ENCODE results near the gene B3GALNT1.
A peak's percentile ranks its signal among the peaks of the same experiment; 100 is the strongest.

B3GALNT1 gene, protein sequence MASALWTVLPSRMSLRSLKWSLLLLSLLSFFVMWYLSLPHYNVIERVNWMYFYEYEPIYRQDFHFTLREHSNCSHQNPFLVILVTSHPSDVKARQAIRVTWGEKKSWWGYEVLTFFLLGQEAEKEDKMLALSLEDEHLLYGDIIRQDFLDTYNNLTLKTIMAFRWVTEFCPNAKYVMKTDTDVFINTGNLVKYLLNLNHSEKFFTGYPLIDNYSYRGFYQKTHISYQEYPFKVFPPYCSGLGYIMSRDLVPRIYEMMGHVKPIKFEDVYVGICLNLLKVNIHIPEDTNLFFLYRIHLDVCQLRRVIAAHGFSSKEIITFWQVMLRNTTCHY

DNA sequence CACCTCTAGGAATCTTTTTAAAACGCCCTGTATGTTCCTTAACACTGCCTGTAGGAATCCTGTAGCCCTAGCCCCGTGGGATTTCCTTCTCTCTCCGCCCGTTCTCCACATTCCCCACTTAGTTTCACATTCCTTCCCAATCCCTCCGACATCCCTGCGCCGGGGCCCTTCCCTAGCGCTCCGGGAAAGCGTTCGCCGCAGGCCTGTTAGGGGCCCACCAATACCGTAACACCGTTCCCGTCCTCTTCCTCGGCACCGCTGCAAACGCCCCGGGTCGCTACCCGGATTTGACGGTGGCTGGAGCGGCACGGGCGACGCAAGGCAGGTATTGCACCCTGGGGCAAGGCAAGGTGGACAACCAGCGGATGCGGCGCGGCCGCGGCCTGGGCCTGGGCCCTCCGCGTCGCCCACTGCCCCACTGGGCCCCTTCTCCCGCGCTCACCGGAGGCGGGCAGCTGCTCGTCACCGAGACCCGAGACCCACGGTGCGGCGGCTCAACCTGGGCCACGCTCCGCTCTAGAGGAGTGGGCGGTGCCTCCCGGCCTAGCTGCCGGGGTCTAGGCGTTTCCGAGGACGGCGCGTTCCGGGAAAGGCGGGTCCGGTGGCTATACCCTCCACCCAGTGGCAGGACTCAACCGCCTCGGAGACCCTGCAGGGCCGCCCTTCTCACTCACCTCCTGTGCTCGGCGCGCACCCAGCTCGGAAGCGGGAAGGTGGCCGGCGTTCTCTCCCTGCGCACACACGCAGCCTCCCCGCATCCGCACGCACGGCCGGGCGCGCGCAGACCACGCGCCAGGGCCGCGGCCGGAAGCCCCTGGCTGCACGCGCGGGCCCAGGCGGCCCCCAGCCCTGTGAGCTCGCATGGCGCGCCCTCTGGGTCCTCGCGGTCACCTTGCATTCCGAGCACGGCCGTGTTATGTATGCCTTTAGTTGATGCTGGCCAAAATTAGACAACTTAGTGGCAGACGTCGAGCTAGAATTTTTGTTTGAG is at the start of gene B3GALNT1:
TSS of gene B3GALNT1 (minus strand) at position 789 of the 991 bp plus-strand sequence. CDS start 18,595 bp downstream, outside the sequence.
- DNase-seq = no peak

DNA sequence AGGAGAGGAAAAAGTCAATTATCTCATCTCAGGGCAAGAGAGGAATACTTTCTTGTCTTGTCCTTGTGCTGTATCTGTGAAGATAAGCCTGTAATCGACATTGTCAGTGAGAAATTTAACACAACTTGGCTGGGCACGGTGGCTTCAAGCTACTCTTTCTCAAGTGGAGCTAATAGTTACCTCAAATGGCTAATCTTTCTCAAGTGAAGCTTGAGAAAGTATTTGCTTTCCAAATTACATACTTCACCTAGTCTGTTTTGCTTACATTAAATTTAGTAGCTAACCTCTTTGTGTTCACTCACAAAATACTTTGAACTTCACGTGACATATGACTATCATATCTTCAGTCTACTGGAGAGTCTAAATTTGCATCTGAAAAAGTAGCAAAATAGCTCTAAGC is 48.3 kb upstream of the B3GALNT1 start:
- no peak for DNase-seq

DNA sequence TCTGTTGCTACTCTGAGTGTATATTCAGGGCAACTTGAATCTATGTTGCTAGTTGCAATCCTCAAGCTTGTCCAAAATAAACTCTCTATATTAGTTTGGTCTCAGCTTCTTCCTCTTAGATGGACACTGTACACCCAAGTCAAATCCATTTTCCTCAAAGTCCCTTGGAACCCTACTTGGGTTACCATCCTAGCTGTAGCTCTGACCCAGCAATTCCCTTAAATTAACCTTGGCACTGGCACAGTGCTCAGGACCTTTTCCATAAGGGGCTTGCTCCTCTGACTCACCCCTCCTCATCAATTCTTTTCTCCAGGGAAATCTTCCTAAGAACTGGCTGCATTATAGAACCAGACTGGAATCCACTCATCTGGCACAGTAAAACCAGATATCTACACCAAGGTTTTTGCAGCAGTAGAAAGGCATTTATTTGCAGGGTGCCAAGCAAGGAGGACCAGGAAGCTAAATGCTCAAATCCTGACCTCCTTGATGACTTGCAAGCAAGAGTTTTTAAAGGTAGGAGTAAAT is 44.9 kb upstream of the B3GALNT1 start:
- DNase-seq = no peak

DNA sequence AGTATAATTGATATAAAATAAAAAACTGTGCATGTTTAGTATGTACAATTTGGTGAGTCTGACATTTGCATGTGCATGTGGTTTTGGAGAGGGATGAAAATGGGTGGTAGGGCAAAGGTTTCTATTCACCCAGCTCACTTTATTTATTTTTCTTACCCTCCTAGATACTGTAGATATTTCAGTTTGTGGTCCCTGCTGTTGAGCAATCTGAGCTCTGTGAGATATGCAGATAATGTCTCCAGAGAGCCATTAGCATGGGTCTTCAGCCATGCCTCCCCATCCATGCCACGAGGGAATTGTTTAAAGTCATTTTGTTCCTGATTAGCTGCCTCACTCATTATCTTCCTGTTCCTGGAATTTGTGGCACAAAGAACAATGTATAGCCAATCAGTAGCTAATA is 44.4 kb upstream of the B3GALNT1 start:
- DNase-seq = no peak

DNA sequence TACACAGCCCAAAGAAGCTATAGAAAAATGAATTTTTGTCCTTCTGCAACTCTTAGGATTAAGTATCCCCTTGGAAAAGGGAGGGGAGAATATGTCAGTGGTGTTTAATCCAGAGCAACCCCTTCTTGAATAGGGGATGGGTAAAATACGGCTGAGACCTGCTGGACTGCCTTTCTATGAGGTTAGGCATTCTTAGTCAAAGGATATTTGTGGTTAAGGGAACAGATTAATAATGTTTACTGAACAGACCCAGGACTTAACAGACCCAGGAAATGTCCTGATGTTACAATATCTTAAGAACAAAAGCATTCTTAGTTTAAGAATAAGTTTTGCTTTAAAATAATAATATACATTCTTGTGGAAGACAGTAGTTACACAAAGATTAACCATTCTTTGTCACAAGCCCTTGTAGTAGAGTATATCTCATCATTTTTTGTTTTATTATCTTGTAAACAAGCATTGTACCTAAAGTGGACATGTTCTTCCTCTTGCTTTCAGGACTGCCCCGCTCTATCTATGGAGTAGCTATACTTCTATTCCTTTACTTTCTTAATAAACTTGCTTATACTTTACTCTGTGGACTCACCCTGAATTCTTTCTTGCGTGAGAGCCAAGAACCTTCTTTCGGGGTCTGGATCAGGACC is 43.8 kb upstream of the B3GALNT1 start:
- DNase-seq = no peak

DNA sequence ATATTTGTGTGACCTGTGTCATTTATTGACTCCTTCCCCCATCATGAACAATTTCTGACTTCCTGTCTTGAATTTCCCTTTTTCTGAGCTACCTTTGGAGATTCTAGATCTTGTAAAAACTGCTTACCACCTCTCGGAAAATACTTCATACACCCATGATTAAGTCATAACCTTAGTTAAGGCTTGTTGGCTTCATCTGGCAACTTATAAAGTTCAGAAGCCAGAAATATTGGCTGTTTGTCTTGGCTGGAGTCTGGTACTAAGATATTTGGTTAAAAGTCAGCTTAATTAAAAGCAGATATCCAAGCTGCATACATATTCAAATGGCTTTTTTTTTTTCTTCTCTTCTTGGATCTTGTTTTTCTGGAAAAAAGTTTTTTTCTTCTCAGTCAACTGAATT is 37.3 kb upstream of the B3GALNT1 start:
- no peak for DNase-seq

DNA sequence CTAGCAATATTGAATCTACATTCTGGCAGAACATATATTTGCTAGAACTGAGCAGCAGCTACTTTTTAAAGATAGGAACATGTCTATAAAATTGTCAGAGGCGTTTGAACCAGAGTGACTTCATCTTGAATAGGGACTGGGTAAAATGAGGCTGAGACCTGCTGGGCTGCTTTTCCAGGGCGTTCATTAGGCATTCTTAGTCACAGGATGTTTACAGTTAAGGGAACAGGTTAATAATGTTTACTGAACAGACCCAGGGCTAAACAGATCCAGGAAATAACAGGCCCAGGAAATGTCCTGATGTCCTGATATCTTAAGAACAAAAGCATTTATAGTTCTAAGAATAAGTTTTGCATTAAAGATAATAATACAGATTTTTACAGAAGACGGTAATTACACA is 34.5 kb upstream of the B3GALNT1 start:
- no peak for DNase-seq

DNA sequence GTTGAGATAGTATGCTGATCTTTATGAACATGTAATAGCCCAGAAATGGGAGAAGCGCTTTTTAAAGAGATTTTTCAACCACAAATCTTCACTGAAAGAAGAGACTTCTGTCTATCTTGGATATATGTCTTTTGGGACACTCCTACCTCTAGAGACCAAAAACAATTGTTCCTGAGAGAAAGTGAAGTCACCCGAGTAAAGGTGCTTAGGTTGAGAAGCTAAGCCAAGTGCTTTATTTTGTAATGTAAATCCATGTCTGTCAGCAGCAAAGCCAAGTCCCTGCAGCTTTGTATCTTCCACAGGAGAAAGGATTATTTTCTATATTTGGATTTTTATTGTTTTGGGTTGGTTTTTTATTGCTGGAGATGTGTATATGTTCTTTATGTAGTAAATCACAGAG is 32.1 kb upstream of the B3GALNT1 start:
- DNase-seq = no peak

DNA sequence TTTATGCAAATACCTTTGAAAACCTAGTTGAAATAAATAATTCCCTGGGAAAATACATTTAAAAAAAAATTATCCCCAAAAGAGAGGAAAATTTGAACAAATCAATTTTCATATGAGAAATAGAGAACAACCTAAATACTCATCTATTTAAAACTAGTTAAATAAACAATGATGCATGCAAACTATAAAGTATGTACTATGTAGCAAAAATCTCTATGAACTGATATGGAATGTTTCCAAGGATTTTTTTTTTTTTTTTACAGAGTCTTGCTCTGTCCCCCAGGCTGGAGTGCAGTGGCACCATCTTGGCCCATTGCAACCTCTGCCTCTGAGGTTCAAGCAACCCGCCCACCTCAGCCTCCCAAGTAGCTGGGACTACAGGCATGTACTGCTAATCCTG is 27.2 kb upstream of the B3GALNT1 start:
- DNase-seq = no peak

DNA sequence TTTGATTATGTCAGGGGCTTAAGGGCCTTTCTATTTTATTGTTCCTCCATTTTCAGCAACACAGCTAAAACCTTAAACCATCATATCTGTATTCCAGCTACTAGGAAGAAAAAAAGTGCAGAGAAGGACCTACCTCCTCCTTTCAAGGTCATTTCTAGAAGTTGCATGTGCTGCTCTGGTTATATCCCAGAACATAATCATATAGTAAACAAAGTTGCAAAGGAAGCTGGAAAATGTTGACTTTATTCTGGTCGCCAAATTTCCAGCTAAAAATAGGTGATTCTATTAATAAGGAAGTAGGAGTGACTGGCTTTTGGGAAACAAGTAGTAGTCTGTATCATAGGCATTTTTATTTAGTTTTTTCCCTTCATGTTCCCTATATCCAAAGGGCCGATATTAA is 21.3 kb upstream of the B3GALNT1 start:
- no peak for DNase-seq

DNA sequence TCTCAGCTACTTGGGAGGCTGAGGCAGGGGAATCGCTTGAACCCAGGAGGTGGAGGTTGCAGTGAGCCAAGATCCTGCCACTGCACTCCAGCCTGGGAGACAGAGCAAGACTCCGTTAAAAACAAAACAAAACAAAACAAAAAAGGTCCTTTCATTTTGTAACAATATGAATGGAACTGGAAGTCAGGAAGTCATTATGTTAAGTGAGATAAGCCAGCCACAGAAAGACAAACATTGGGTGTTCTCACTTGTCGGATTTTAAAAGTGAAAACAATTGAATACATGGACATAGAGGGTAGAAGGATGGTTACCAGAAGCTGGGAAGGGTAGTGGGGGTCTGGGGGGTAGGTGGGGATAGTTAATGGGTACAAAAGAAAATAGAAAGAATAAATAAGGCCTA is 12.5 kb upstream of the B3GALNT1 start:
- no peak for DNase-seq

DNA sequence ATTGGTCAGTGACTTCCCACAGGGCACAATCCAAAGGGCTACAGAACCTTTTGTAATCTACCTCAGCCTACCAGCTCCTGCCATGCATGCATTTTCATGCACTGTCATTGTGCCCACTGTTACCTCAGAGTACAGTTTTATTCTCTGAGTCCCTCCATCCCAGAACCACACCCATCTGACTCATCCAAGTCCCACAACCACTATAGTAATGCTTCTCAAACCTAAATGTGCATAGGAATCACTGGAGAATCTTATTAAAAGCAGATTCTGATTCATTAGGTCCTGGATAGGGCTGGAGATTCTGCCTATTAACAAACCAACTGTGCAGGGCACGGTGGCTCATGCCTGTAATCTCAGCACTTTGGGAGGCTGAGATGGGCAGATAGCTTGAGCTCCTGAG is 3.7 kb upstream of the B3GALNT1 start:
- DNase-seq = no peak

DNA sequence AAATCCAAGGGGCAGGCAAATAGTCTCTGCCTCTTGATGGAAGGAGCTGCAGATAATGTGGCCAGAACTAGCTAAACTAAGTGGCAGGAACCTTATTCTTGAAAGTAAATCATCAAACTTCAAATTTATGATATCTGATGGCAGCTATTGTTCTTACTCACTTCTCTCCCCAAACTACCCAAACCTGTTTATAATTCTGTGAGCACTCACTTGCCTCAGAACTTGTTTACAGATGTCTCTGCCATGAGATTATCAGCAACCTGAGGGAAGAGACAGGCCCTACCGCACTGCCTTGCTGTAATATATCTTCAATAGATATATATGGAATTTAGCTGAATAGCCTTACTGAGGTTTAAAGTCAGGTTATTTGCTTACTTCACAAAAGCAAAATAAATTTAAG is 2.2 kb upstream of the B3GALNT1 start:
- DNase-seq = no peak

DNA sequence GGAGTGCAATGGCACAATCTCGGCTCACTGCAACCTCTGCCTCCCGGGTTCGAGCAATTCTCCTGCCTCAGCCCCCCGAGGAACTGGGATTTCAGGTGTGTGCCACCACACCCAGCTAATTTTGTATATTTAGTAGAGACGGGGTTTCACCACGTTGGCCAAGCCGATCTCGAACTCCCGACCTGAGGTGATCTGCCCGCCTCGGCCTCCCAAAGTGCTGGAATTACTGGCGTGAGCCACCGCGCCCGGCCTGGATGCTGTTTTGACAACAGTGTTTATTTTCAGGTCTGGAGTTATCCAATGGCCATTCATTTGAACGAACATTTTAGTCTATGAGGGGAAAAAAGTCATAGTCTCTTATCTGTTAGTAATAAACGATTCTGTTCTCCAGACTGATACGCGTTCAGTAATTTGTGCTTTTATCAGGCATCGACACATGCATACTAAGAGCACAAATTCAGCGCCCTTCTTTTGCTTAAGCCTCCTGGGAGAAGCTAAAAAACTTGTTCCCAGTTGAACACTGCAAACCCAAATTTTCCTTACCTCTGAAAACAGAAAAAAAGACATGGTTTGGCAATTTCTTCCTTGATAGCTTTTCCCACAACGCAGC is 1.3 kb downstream of the B3GALNT1 start:
- no peak for DNase-seq

DNA sequence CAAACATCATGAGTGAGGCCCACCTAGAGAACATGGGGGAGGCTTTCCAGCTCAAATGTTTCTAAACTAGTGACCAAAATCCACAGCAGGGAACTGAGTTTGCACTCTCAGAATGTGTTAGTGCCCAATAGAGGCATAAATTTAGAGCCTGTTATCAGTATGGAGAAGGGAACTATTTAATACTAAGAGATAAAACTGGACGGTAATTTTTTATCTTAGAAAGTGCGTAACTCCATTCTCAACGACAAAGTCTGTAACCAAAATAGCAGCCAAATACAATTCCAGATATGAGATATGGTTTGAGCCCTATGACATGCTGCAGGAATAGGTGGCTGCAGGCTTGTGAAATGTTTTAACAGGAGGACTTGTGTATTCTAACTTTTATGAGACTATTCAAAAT is 3.5 kb downstream of the B3GALNT1 start:
- no peak for DNase-seq

DNA sequence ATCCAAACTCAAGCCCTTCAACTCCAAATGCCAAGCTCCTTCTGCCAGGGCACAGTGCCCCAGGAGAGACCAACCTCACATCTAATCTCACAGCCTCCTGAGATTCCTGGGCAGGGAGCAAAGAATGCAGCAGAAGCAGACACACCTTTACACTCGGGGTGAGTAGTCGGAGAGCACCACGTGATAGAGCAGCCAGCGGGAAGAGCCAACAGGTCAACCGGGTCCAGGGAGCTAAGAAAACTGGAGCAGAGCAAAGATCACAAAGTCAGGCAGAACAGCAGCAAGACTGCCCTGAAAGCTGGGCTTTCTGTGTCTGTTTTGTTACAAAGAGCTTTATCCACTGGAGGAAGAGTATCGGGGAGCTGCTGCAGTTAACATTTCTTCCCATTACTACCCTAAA is 4.2 kb downstream of the B3GALNT1 start:
- no peak for DNase-seq

DNA sequence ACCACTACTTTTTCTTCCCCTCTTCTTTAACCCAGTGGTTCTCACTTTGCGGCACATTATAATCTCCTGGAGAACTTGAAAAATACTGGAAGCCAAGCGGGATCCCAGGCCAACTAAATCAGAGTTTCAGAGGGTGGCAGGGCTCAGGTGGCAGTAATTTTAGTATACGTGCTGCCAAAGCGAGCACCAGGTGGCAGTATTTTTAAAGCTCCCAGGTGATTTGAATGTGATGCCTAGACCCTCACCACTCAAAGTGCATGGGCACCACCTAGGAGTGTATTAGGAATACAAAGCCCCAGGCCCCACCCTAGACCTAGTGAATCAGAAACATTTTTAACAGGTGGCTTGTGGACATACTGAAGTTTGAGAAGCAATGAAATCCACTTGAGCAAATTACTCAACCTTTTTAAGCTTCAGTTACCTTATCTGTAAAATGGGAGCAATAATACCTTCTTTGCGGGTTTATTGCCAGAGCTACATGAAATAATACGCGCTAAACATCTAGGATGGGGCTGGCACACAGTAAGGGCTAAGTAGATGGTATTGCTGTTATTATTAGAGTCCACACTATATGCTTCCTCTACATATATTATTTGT is 8.3 kb downstream of the B3GALNT1 start:
- DNase-seq = peak; percentile 13

DNA sequence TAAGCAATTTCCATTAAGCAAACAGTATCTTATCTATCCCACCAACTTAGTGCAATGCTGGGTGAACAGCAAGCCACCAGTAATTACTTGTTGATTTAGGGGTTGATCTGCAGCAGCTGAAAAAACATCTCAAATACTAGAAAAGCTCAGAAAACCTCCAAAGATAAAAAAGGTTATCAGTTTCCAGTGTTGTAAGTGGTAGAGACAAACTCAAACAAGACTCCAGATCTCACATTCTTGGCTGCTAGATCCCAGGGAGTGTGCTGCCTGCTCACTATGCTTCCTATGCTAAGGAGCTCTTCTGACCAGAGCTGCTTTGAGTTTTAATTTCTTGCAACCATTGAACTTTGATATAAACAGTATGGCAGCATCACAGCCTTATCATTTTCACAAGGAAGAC is 11.3 kb downstream of the B3GALNT1 start:
- DNase-seq = no peak

DNA sequence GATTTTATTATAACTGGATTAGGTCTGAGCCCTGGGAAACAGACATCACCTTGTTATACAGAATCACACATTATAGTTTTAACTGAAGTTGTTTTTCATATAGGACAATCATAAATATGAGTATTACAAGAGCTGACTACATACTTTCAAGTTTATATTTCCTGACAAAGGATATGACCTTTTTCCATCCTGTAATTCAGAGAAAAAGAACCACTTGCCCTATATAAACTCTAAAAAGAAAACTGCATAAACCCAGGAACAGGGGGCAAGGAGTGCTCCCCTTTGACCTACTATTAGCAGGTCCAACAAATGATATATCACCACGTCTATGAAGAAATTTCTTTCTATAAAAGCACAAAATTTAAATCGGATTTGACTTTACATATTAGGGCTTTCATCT is 20.9 kb downstream of the B3GALNT1 start:
- DNase-seq = no peak

DNA sequence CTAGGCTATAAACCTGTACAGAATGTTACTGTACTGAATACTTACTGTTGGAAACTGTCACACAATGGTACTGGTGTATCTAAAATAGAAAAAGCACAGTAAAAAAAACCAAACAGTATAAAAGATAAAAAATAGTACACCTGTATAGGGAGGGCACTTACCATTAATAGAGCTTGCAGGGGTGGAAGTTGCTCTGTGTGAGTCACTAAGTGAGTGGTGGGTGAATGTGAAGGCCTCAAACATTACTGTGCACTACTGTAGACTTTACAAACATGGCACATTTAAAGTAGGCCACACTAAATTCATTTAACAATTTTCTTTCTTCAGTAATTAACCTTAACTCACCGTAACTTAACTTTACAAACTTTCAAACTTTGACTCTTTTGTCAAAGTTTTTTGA is 22.0 kb downstream of the B3GALNT1 start:
- no peak for DNase-seq

DNA sequence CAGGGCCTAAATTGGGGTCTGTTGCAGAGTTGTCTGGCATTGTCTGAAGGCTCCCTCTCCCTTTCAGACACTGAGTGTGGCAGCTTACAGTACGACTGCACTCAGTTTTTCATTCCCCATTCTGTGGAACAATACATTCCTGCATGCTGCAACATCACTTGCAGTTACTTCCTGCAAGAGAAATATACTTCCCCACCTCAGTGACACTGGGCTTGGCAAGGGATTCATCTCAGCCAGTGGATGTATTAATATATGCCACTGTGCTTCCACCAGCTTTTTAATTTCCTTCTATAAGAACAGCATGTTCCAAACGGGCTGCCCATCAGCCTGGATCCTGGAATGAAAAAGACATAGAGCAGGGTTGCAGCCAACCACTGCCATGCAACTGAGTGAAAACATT is 23.1 kb downstream of the B3GALNT1 start:
- DNase-seq = no peak

DNA sequence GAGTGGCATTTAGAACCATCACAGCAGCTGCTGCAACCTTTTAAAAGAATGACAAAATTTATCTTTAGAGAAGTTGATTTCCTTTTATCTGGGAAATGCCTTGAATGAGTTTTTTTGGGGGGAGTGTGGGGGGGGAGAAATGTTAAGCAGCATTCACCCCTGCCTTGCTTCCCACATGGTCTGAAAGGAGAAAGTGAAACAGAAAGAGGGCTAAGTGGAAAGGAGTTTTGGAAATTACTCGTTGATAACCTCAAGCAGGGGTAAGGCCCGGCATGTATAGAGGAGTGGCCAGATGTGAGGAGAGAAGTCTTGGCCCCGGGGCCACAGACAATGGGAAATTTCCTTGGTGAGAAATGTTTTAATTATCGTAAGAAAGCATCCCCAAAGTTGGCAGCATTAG is 23.5 kb downstream of the B3GALNT1 start:
- DNase-seq = no peak

DNA sequence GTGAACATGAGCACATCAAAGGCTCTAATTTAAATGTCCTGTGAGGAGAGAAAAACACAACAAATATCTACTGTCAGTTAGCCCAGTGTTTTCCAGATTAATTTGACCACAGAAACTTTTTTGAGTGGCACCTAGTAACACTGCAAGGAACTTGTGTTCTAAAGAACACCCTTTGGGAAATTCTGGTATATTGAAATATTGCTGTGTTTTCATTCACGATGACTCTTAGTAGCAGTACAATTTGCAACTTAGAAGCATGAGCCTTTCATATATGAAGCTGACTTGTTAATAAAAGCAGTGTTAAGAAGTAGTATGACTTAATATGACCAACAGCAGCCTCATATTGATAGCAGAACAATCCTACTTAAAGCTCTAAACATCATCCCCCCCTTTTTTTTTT is 32.0 kb downstream of the B3GALNT1 start:
- DNase-seq = no peak
